Liver (tissue), 9 donors: ENCODE measurements around the gene MED15. TPM values are rescaled to one million over a fixed set of nuclear protein-coding genes. Genes with fewer than 3 reads are reported as not detected.
A peak's percentile ranks its signal among the peaks of the same experiment; 100 is the strongest.

ENCODE experiments used
- DNase-seq: peaks from one replicate; pipeline ENCODE4 v3.0.0-alpha.2; 2017; ENCODE audit warnings: low spot score
- H3K27ac ChIP-seq, 2 donors: one replicate each; pipeline ENCODE4 v1.7.0; 2013; ENCODE audit warnings: inconsistent platforms in 2 of 2, low read length in 2 of 2, control low read depth in 1 of 2, low read depth in 1 of 2, mild to moderate bottlenecking in 1 of 2
- H3K27me3 ChIP-seq, 4 donors: one replicate each; pipeline versions ENCODE4 v1.6.1 to v1.7.0; 2013; ENCODE audit warnings: low read length in 3 of 4, inconsistent platforms in 1 of 4, mild to moderate bottlenecking in 1 of 4, moderate library complexity in 1 of 4; ENCODE audit not compliant: control insufficient read depth in 4 of 4, insufficient read depth in 4 of 4
- H3K36me3 ChIP-seq, 4 donors: one replicate each; pipeline versions ENCODE4 v1.6.1 to v1.7.0; 2013; ENCODE audit warnings: low read length in 3 of 4, mild to moderate bottlenecking in 3 of 4, low read depth in 1 of 4, moderate library complexity in 1 of 4; ENCODE audit not compliant: control insufficient read depth in 4 of 4, insufficient read depth in 3 of 4
- H3K4me1 ChIP-seq, 4 donors: one replicate each; pipeline versions ENCODE4 v1.6.1 to v1.7.0; 2013; ENCODE audit warnings: low read length in 3 of 4, mild to moderate bottlenecking in 3 of 4, moderate library complexity in 1 of 4; ENCODE audit not compliant: control insufficient read depth in 4 of 4, insufficient read depth in 4 of 4
- H3K4me3 ChIP-seq, 3 donors: one replicate each; pipeline versions ENCODE4 v1.6.1 to v1.7.0; 2013; ENCODE audit warnings: low read length in 3 of 3, control low read depth in 1 of 3, low read depth in 1 of 3, mild to moderate bottlenecking in 1 of 3
- H3K9ac ChIP-seq, 2 donors: one replicate each; pipeline ENCODE4 v1.7.0; 2013; ENCODE audit warnings: low read length in 2 of 2, mild to moderate bottlenecking in 2 of 2, moderate library complexity in 2 of 2, control low read depth in 1 of 2, low read depth in 1 of 2
- H3K9me3 ChIP-seq, 4 donors: one replicate each; pipeline versions ENCODE4 v1.6.1 to v1.7.0; 2013; ENCODE audit warnings: low read length in 3 of 4; ENCODE audit not compliant: control insufficient read depth in 4 of 4
- ATF3 ChIP-seq: IDR thresholded peaks from 2 replicates; pipeline ENCODE4 v1.6.1; 2016; ENCODE audit warnings: antibody characterized with exemption
- EGR1 ChIP-seq, 2 donors: IDR thresholded peaks; 2 replicates each; pipeline ENCODE4 v1.6.1; 2016 to 2018; ENCODE audit warnings: antibody characterized with exemption in 2 of 2, low read depth in 2 of 2
- FOXA1 ChIP-seq: IDR thresholded peaks from 2 replicates; pipeline ENCODE4 v1.6.1; 2016; ENCODE audit warnings: antibody characterized with exemption
- HNF4G ChIP-seq: IDR thresholded peaks from 2 replicates; pipeline ENCODE4 v1.6.1; 2016; ENCODE audit warnings: antibody characterized with exemption
- JUND ChIP-seq, 2 donors: IDR thresholded peaks; 2 replicates each; pipeline ENCODE4 v1.6.1; 2016; ENCODE audit warnings: antibody characterized with exemption in 2 of 2
- MAX ChIP-seq: IDR thresholded peaks from 2 replicates; pipeline ENCODE4 v1.6.1; 2016; ENCODE audit warnings: antibody characterized with exemption
- NR2F2 ChIP-seq: IDR thresholded peaks from 2 replicates; pipeline ENCODE4 v1.6.1; 2016; ENCODE audit warnings: antibody characterized with exemption
- RAD21 ChIP-seq, 2 donors: IDR thresholded peaks; 2 replicates each; pipeline ENCODE4 v1.6.1; 2016; ENCODE audit warnings: antibody characterized with exemption in 2 of 2, mild to moderate bottlenecking in 2 of 2
- REST ChIP-seq: IDR thresholded peaks from 2 replicates; pipeline ENCODE4 v1.6.1; 2016; ENCODE audit warnings: antibody characterized with exemption, mild to moderate bottlenecking
- RXRA ChIP-seq, 2 donors: IDR thresholded peaks; 2 replicates each; pipeline ENCODE4 v1.6.1; 2017 to 2018; ENCODE audit warnings: antibody characterized with exemption in 2 of 2, mild to moderate bottlenecking in 1 of 2
- SP1 ChIP-seq: IDR thresholded peaks from 2 replicates; pipeline ENCODE4 v1.6.1; 2018; ENCODE audit warnings: antibody characterized with exemption, mild to moderate bottlenecking
- YY1 ChIP-seq: IDR thresholded peaks from 2 replicates; pipeline ENCODE4 v1.6.1; 2016; ENCODE audit warnings: antibody characterized with exemption, mild to moderate bottlenecking
- WGBS: extraction: QIAGEN DNeasy Blood & Tissue Kit; methylation state at CpG from one replicate; pipeline ENCODE4 v1.1.7; 2013; 5-methylcytosine and 5-hydroxymethylcytosine counted together
- polyA plus RNA-seq, 2 donors: library from polyadenylated mRNA; stranded (reverse) in 1 of 2; unstranded in 1 of 2; fragments of 200-250 nt in 1 of 2; fragments of >200 nt in 1 of 2; fragmentation: Nextera tagmentation in 1 of 2; extraction: Ambion mirVana in 1 of 2; gene quantifications; one replicate each; pipeline versions ENCODE4 v1.2.1 to v1.2.3, GENCODE V29; 2013 to 2015
- total RNA-seq, 2 donors: library from RNA; depleted of rRNA; stranded (reverse); fragments of >200 nt; gene quantifications; one replicate each; pipeline ENCODE4 v1.2.3, GENCODE V29; 2014
- donor health status: healthy.
- donor health status: healthy.
- donor health status: healthy.
- donor health status: healthy.
- donor health status: healthy.

MED15 gene
- total and polyA plus RNA-seq, 4 donors, result 9.7 to 28.0 (median 16.2) TPM

GRCh38 chr22:20630873-20631617, 123.6 kb downstream of the MED15 start:
- Histone ChIP-seq H3K36me3 (no peaks in the 10 kb centered on the region), H3K4me1 (peaks cover 0 to 2% (median 0%) of the 10 kb centered on the region in 4 donors), H3K9me3 (no peaks in the 10 kb centered on the region), H3K27me3 (no peaks in the 10 kb centered on the region), H3K4me3 (no peak overlapping the region), H3K9ac (no peak overlapping the region), H3K27ac (no peak overlapping the region)
- TF ChIP-seq YY1 (no peak), REST (no peak), RXRA (IDR thresholded peaks at IDR 0.05) (peak in 1 of 2 donors; percentile 44), JUND (IDR thresholded peaks at IDR 0.05) (no peak), FOXA1 (no peak), RAD21 (IDR thresholded peaks at IDR 0.05) (no peak)
- no peak for DNase-seq
- WGBS, result 59% methylated on average over 10 of the region's 10 CpGs

- Histone ChIP-seq H3K36me3 (no peaks in the 10 kb centered on the region), H3K4me1 (peaks cover 0 to 2% (median 0%) of the 10 kb centered on the region in 4 donors), H3K9me3 (no peaks in the 10 kb centered on the region), H3K27me3 (no peaks in the 10 kb centered on the region), H3K4me3 (no peak overlapping the region), H3K9ac (no peak overlapping the region), H3K27ac (no peak overlapping the region)
- no peak for TF ChIP-seq MAX
- no peak for DNase-seq
- WGBS, result 88% methylated on average over 6 of the region's 6 CpGs
Observed at GRCh38 chr22:20632082-20632481, 124.7 kb downstream of the MED15 start.

GRCh38 chr22:20632518-20632917, 125.1 kb downstream of the MED15 start:
- no peak overlapping the region for H3K9ac ChIP-seq
- peaks cover 0 to 2% (median 0%) of the 10 kb centered on the region in 4 donors for H3K4me1 ChIP-seq
- H3K27me3 ChIP-seq, result no peaks in the 10 kb centered on the region
- H3K4me3 ChIP-seq, result no peak overlapping the region
- no peaks in the 10 kb centered on the region for H3K9me3 ChIP-seq
- no peak for DNase-seq
- H3K27ac ChIP-seq, result no peak overlapping the region
- no peaks in the 10 kb centered on the region for H3K36me3 ChIP-seq
- no peak for TF ChIP-seq SP1
- no peak for TF ChIP-seq ATF3
- TF ChIP-seq HNF4G, result no peak
- TF ChIP-seq NR2F2, result no peak
- no peak for TF ChIP-seq JUND (IDR thresholded peaks at IDR 0.05)
- TF ChIP-seq MAX, result no peak
- TF ChIP-seq EGR1 (IDR thresholded peaks at IDR 0.05; ENCODE audit: low read depth in 2 of 2), result no peak
- whole genome bisulfite sequencing, result 82% methylated on average over 4 of the region's 4 CpGs
